Measurements from ENCODE around the gene KERA. TPM values are rescaled to one million over a fixed set of nuclear protein-coding genes. Genes with fewer than 3 reads are reported as not detected.

Gene KERA
- total RNA-seq, 1 experiment from 2014 or later = not detected

GRCh38 chr12:91099341-91099740, 41.5 kb upstream of the KERA start:
- TF ChIP-seq, protein P1, sequence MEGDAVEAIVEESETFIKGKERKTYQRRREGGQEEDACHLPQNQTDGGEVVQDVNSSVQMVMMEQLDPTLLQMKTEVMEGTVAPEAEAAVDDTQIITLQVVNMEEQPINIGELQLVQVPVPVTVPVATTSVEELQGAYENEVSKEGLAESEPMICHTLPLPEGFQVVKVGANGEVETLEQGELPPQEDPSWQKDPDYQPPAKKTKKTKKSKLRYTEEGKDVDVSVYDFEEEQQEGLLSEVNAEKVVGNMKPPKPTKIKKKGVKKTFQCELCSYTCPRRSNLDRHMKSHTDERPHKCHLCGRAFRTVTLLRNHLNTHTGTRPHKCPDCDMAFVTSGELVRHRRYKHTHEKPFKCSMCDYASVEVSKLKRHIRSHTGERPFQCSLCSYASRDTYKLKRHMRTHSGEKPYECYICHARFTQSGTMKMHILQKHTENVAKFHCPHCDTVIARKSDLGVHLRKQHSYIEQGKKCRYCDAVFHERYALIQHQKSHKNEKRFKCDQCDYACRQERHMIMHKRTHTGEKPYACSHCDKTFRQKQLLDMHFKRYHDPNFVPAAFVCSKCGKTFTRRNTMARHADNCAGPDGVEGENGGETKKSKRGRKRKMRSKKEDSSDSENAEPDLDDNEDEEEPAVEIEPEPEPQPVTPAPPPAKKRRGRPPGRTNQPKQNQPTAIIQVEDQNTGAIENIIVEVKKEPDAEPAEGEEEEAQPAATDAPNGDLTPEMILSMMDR (conservative IDR thresholded peaks at IDR 0.05) = no peak
- DNase-seq = no peak
- no peak overlapping the region for H2AFZ ChIP-seq (ENCODE audit: low read length)
- H3K14ac ChIP-seq (ENCODE audit: insufficient read depth, low read length) = no peak overlapping the region
- H4K8ac ChIP-seq (replicated peaks; ENCODE audit: insufficient read length, low read depth, low read length) = no peak overlapping the region
- H3K18ac ChIP-seq (ENCODE audit: insufficient read length, low read depth, low read length) = no peak overlapping the region
- H3K79me1 ChIP-seq (ENCODE audit: insufficient read depth, low read depth, low read length, poor library complexity, severe bottlenecking) = no peaks in the 10 kb centered on the region
- no peaks in the 10 kb centered on the region for H4K20me1 ChIP-seq (ENCODE audit: control insufficient read depth, insufficient read depth, insufficient read length)
- Mint-ChIP-seq H3K9me3 (no peaks in the 10 kb centered on the region), H3K36me3 (ENCODE audit: insufficient read depth in 1 of 3, low read depth in 3 of 3) (no peaks in the 10 kb centered on the region; a peak in 1 of 7 replicates), H3K4me1 (peaks cover 0 to 4% of the 10 kb centered on the region in 2 experiments; a peak in 1 of 4 replicates), H3K4me3 (no peak overlapping the region), H3K27ac (no peak overlapping the region), H3K27me3 (ENCODE audit: low read depth) (no peaks in the 10 kb centered on the region)
- H3K4me1 ChIP-seq (ENCODE audit: insufficient read depth, low read length) = no peaks in the 10 kb centered on the region
- H2BK20ac ChIP-seq (ENCODE audit: low read depth, low read length, poor library complexity, severe bottlenecking) = no peak overlapping the region
- WGBS (ENCODE audit: extremely low coverage, insufficient read length, low lambda C conversion rate) = no CpG with 5 or more reads among the region's 2 CpGs
- H2BK120ac ChIP-seq (ENCODE audit: low read depth, low read length, poor library complexity, severe bottlenecking) = no peak overlapping the region
- no peak overlapping the region for H2AK5ac ChIP-seq (ENCODE audit: insufficient read length, low read length)
- H3K56ac ChIP-seq (ENCODE audit: insufficient read length, low read depth, low read length) = no peak overlapping the region
- H4K91ac ChIP-seq (ENCODE audit: insufficient read length, low read depth, low read length) = no peak overlapping the region
- H2BK12ac ChIP-seq (ENCODE audit: insufficient read length, low read depth, low read length) = no peak overlapping the region
- no peak overlapping the region for H3K9ac ChIP-seq (ENCODE audit: extremely low read depth, insufficient read length, low read length)
- no peaks in the 10 kb centered on the region for H3K79me2 ChIP-seq (ENCODE audit: insufficient read depth, low read length)
- H3K4ac ChIP-seq (ENCODE audit: low read depth, low read length) = no peak overlapping the region
- H2BK5ac ChIP-seq (ENCODE audit: insufficient read length, low read length) = no peak overlapping the region
- H4K5ac ChIP-seq (ENCODE audit: insufficient read length, low read depth, low read length) = no peak overlapping the region
- no peak overlapping the region for H3K23ac ChIP-seq (ENCODE audit: insufficient read length, low read depth, low read length)
- H3K27ac ChIP-seq (ENCODE audit: insufficient read length, low read depth, low read length) = no peak overlapping the region
- no peak overlapping the region for H2BK15ac ChIP-seq (ENCODE audit: low read depth, low read length)
- H3T11ph ChIP-seq (ENCODE audit: low read length) = no peak overlapping the region
- H3K9me3 ChIP-seq (ENCODE audit: control insufficient read depth, low read depth, low read length) = no peaks in the 10 kb centered on the region
- no peaks in the 10 kb centered on the region for H3K27me3 ChIP-seq (ENCODE audit: insufficient read depth, low read length)
- no peak overlapping the region for H3K4me2 ChIP-seq (ENCODE audit: insufficient read depth, insufficient read length, low read length)
- H3K23me2 ChIP-seq (ENCODE audit: insufficient read length, low read depth, low read length, poor library complexity, severe bottlenecking) = no peaks in the 10 kb centered on the region

All from H9 (cell line).